GM12878 (cell line): ENCODE measurements around the gene SLC39A6. TPM values are rescaled to one million over a fixed set of nuclear protein-coding genes. Genes with fewer than 3 reads are reported as not detected.

Experiments used
- ATAC-seq: fragments of 200-7000 bp; cut with Tn5 transposase; 3 replicates; pipeline ENCODE4 v1.9.1; 2020; ENCODE audit warnings: mild to moderate bottlenecking, moderate library complexity
- BruUV-seq: library from RNA; stranded (reverse); fragments of 400-500 nt; replicated peaks from 2 replicates; lab custom pipeline; 2021; lab: Mats Ljungman, UMichigan
- CTCF ChIA-PET: fragments of 300-600 bp; sonication (Branson Sonifier 250); formaldehyde crosslinking; extraction: SDS; loops from one replicate; lab custom pipeline; 2021; ENCODE audit warnings: inconsistent platforms; lab: Yijun Ruan, JAX
- POLR2A ChIA-PET: fragments of 350-600 bp; formaldehyde crosslinking; extraction: SDS; loops from one replicate; lab custom pipeline; 2021; ENCODE audit warnings: inconsistent platforms; lab: Charles Lee
- RAD21 ChIA-PET: fragments of 300-600 bp; sonication (Branson Sonifier 250); formaldehyde crosslinking; loops from one replicate; lab custom pipeline; 2023; ENCODE audit warnings: antibody characterized with exemption; ENCODE audit not compliant: unreplicated experiment; lab: Charles Lee
- SMC1A ChIA-PET: fragments of 300-600 bp; sonication (Branson Sonifier 250); formaldehyde crosslinking; loops from one replicate; lab custom pipeline; 2023; ENCODE audit not compliant: unreplicated experiment, uncharacterized antibody; lab: Charles Lee
- DNase-seq: peaks from one replicate; pipeline ENCODE4 v3.0.0-alpha.2; 2011; ENCODE audit warnings: low read depth, low spot score
- FAIRE-seq: peaks from 3 replicates; lab custom pipeline; 2011; peaks lifted over from hg19 to GRCh38; lab: Jason Lieb, UNC
- H2AFZ ChIP-seq: 2 replicates; pipeline ENCODE4 v1.6.0; 2011; ENCODE audit warnings: low read depth, low read length, control low read depth; ENCODE audit not compliant: control insufficient read depth
- H3K27ac ChIP-seq: 2 replicates; pipeline ENCODE4 v1.5.1; 2011; ENCODE audit warnings: control low read depth; ENCODE audit not compliant: control insufficient read depth, insufficient read depth
- H3K27me3 ChIP-seq, 2 experiments: replicated peaks in 1 of 2; 2 replicates each; pipeline versions ENCODE4 v1.6.0 to v1.6.1; 2011; ENCODE audit warnings: low read length in 1 of 2; ENCODE audit not compliant: control insufficient read depth in 2 of 2, insufficient read depth in 2 of 2
- H3K36me3 ChIP-seq, 2 experiments: 2 replicates each; pipeline ENCODE4 v1.5.1; 2011; ENCODE audit warnings: low read length in 1 of 2; ENCODE audit not compliant: control insufficient read depth in 2 of 2, insufficient read depth in 2 of 2
- H3K4me1 ChIP-seq: 2 replicates; pipeline ENCODE4 v1.6.1; 2011; ENCODE audit warnings: mild to moderate bottlenecking, low read length, moderate library complexity, mixed read lengths; ENCODE audit not compliant: control insufficient read depth, insufficient read depth
- H3K4me2 ChIP-seq: 2 replicates; pipeline ENCODE4 v1.6.0; 2011; ENCODE audit warnings: control low read depth; ENCODE audit not compliant: control insufficient read depth, insufficient read depth
- H3K4me3 ChIP-seq: fragments of 200-600 bp; sonication (generic); 2 replicates; pipeline ENCODE4 v1.5.1; 2016
- H3K79me2 ChIP-seq: 2 replicates; pipeline ENCODE4 v1.6.0; 2011; ENCODE audit warnings: low read length; ENCODE audit not compliant: control insufficient read depth, insufficient read depth
- H3K9ac ChIP-seq: 2 replicates; pipeline ENCODE4 v1.8.0; 2011; ENCODE audit warnings: low read length, control low read depth, mixed read lengths; ENCODE audit not compliant: control insufficient read depth, insufficient read depth
- H3K9me3 ChIP-seq: replicated peaks from 3 replicates; pipeline ENCODE4 v1.5.1; 2011; ENCODE audit warnings: mild to moderate bottlenecking, low read length; ENCODE audit not compliant: control insufficient read depth, insufficient read depth
- H4K20me1 ChIP-seq: 2 replicates; pipeline ENCODE4 v1.6.0; 2011; ENCODE audit not compliant: control insufficient read depth, insufficient read depth
- EGR1 ChIP-seq, 2 experiments: IDR thresholded peaks; 1 replicate in 1 of 2; 2 replicates in 1 of 2; pipeline ENCODE4 v1.6.1; 2011 to 2012; ENCODE audit warnings: low read depth in 2 of 2, low read length in 2 of 2, borderline replicate concordance in 1 of 2, mild to moderate bottlenecking in 1 of 2, moderate library complexity in 1 of 2
- HSF1 ChIP-seq: fragments of 150-350 bp; IDR thresholded peaks from 2 replicates; pipeline ENCODE4 v1.6.1; 2014; ENCODE audit warnings: mild to moderate bottlenecking, low read depth, low read length
- IRF3 ChIP-seq: fragments of 450-650 bp; IDR thresholded peaks from 2 replicates; pipeline ENCODE4 v1.6.1; 2014; ENCODE audit warnings: mild to moderate bottlenecking
- KAT2A ChIP-seq: conservative IDR thresholded peaks from 2 replicates; pipeline ENCODE4 v1.6.1; 2011; ENCODE audit warnings: low read depth, low read length; ENCODE audit not compliant: control insufficient read depth
- MTA3 ChIP-seq: IDR thresholded peaks from 2 replicates; pipeline ENCODE4 v1.6.1; 2012; ENCODE audit warnings: low read length, inconsistent platforms, borderline replicate concordance
- PBX3 ChIP-seq: IDR thresholded peaks from 2 replicates; pipeline ENCODE4 v1.6.1; 2011; ENCODE audit warnings: mild to moderate bottlenecking, low read depth, low read length, moderate library complexity; ENCODE audit not compliant: insufficient replicate concordance
- POLR2AphosphoS5 ChIP-seq: IDR thresholded peaks from 2 replicates; pipeline ENCODE4 v1.6.1; 2011; ENCODE audit warnings: mild to moderate bottlenecking, low read length, inconsistent platforms
- SIN3A ChIP-seq: IDR thresholded peaks from 2 replicates; pipeline ENCODE4 v1.6.1; 2012; ENCODE audit warnings: low read depth, low read length, improper control_type of control experiment
- TCF3 ChIP-seq: IDR thresholded peaks from 2 replicates; pipeline ENCODE4 v1.6.1; 2012; ENCODE audit warnings: low read depth, mild to moderate bottlenecking, low read length, borderline replicate concordance; ENCODE audit not compliant: insufficient read depth
- ZNF24 ChIP-seq: fragments of 450-650 bp; IDR thresholded peaks from 2 replicates; pipeline ENCODE4 v1.6.1; 2017; ENCODE audit warnings: antibody characterized with exemption, mild to moderate bottlenecking
- ZNF384 ChIP-seq: IDR thresholded peaks from 2 replicates; pipeline ENCODE4 v1.6.1; 2012; ENCODE audit warnings: low read depth, mild to moderate bottlenecking, low read length, improper control_type of control experiment, borderline replicate concordance
- ZSCAN29 ChIP-seq: fragments of 450-650 bp; IDR thresholded peaks from 2 replicates; pipeline ENCODE4 v1.6.1; 2017; ENCODE audit warnings: mild to moderate bottlenecking, moderate library complexity
- WGBS: methylation state at CpG from one replicate; pipeline ENCODE4 v1.1.6; 2016; ENCODE audit warnings: low lambda C conversion rate; ENCODE audit not compliant: insufficient replicate concordance, insufficient coverage; ENCODE audit errors: missing lambda C conversion rate; 5-methylcytosine and 5-hydroxymethylcytosine counted together
- in situ Hi-C: fragments of 300-500 bp; cut with MboI; formaldehyde crosslinking; loops from 9 replicates; pipeline ENCODE4 v1.14.3; 2018; ENCODE audit warnings: mixed read lengths
- intact Hi-C: fragments of 100-400 bp; cut with micrococcal nuclease; formaldehyde crosslinking; loops from one replicate; pipeline ENCODE4 v1.14.2; 2022; ENCODE audit not compliant: unreplicated experiment
- polyA plus RNA-seq, 11 experiments: library from polyadenylated mRNA; depleted of rRNA in 4 of 11; unstranded in 6 of 11; stranded (reverse) in 5 of 11; fragments of >200 nt; fragmentation: Nextera tagmentation in 4 of 11; fragmentation: Illumina TruSeq in 1 of 11; extraction: Ambion mirVana in 4 of 11; extraction: Trizol in 1 of 11; gene quantifications; 1 replicate in 1 of 11; 2 replicates in 10 of 11; pipeline versions ENCODE4 v1.2.1 to v1.2.3, GENCODE V29; 2011 to 2016; ENCODE audit warnings: inconsistent platforms in 2 of 11, missing spikeins in 2 of 11, low read depth in 1 of 11
- total RNA-seq, 4 experiments: library from RNA; depleted of rRNA in 3 of 4; stranded (reverse); fragments of >200 nt in 3 of 4; fragmentation: Illumina TruSeq in 1 of 4; extraction: Trizol in 1 of 4; gene quantifications; 2 replicates each; pipeline versions ENCODE4 v1.2.1 to v1.2.3, GENCODE V29; 2013 to 2021

SLC39A6 gene
- total and polyA plus RNA-seq, 10 of the 15 experiments (the other 5 are each of a cell fraction or from before 2014, with no cell fraction given) = 12.4 to 65.9 (median 41.3) TPM

- POLR2A ChIA-PET = interaction anchor here (1.2 to 1.5 kb wide), 2 partner anchors 9 to 62 kb away, joined by 5 to 7 read pairs; partner anchors contain the start of gene SLC39A6
- intact Hi-C loops (loop anchor here (2.0 to 10.0 kb wide), 3 partner anchors 62 to 492 kb away; partner anchors contain the start of genes ELP2, RMP24 and SLC39A6), in situ Hi-C loops (no loop called here)
- Histone ChIP-seq H3K4me1 (no peaks in the 10 kb centered on the region), H3K9ac (peak overlapping the region; percentile 72), H3K36me3 (no peaks in the 10 kb centered on the region), H3K27ac (peak overlapping the region; percentile 72), H3K9me3 (no peaks in the 10 kb centered on the region; the same call in 1 of the 3 replicates), H2AFZ (no peak overlapping the region), H3K4me3 (peak overlapping the region; percentile 89), H3K27me3 (no peaks in the 10 kb centered on the region), H4K20me1 (no peaks in the 10 kb centered on the region)
- SMC1A ChIA-PET = interaction anchor here (0.9 to 4.6 kb wide), 4 partner anchors 10 to 94 kb away, joined by 3 to 21 read pairs (median 5); partner anchors contain the start of gene RMP24
- RAD21 ChIA-PET = interaction anchor here (0.8 to 2.4 kb wide), 6 partner anchors 9 to 217 kb away, joined by 3 to 6 read pairs (median 4); no protein-coding TSS in a partner anchor
- ATAC-seq (peak; percentile 21), FAIRE-seq (peak; percentile 49), DNase-seq (no peak)
- BruUV-seq = no TSS peak
- CTCF ChIA-PET = interaction anchor here (0.8 to 2.0 kb wide), 4 partner anchors 9 to 218 kb away, joined by 3 to 5 read pairs (median 4); no protein-coding TSS in a partner anchor
- WGBS = 0% methylated on average over 5 of the region's 5 CpGs
- TF ChIP-seq ZSCAN29 = no peak
- no peak for TF ChIP-seq KAT2A
- TF ChIP-seq PBX3 = no peak
- no peak for TF ChIP-seq EGR1 (IDR thresholded peaks at IDR 0.05; ENCODE audit: borderline replicate concordance in 1 of 2, low read depth in 2 of 2, low read length in 2 of 2)
- no peak for TF ChIP-seq ZNF24
- TF ChIP-seq HSF1 = no peak
- no peak for TF ChIP-seq TCF3
- TF ChIP-seq POLR2AphosphoS5 = no peak
- TF ChIP-seq ZNF384 = no peak
- no peak for TF ChIP-seq SIN3A
- TF ChIP-seq IRF3 = no peak
- no peak for TF ChIP-seq MTA3
- TF ChIP-seq, all 136 proteins: peak for 0
- Histone ChIP-seq H3K79me2 (peaks cover 52% of the 10 kb centered on the region), H3K4me2 (peak overlapping the region; percentile 84)
These were observed 62.5 kb downstream of the SLC39A6 start for GRCh38 chr18:36066686-36067054.
